ENCODE results near the gene CTNNBL1. TPM values are rescaled to one million over a fixed set of nuclear protein-coding genes. Genes with fewer than 3 reads are reported as not detected.

The CTNNBL1 gene
- total and polyA plus RNA-seq, 2 experiments from 2014 or later: 36.3 to 68.7 TPM

DNA sequence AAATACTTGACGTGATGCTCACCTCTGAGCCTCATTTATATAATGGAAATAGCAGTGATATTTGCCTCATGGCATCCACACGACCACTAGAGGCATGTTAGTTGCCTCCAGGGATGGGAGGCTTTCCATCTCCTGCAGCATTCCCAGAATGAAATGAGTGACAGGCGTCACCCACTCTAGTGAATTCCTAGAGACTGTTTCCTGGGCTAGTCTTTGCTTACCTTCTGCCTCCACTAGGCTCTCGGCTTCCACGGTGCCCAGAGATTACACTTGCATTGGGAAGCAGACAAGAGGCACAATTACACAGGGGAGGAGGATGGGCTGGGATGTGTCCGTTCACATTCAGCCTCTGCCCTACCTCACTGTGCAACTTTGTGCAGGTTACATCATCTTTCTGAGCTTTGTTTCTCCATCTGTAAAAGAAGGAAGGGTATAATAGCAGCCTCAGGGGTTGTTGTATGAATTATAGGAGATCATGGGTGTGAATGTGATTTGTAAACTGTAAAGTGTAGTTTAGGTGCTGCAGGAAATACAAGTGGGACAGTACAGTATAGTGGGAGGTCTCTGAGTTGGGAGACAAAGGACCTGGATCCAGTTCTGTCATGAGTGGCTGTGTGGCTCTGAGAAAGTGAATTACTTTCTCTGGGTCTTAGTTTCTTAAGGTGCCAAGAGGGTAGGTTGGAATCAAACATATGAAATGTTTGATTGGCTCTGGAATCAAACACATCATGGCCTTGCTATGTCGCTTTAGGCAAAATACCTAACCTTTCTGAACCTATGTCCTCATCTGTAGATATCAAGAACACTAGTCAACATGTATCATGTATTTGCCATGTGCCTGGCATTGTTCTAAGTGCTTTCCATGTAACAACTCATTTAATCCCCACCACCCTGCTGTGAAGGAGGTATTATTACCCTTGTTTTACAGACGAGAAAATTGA lies 205.5 kb downstream of the CTNNBL1 start:
- peaks cover 21% of the 10 kb centered on the region for H3K4me1 Mint-ChIP-seq
- H3K79me2 ChIP-seq (replicated peaks; ENCODE audit: insufficient read depth): no peaks in the 10 kb centered on the region
- TF ChIP-seq, protein P1, sequence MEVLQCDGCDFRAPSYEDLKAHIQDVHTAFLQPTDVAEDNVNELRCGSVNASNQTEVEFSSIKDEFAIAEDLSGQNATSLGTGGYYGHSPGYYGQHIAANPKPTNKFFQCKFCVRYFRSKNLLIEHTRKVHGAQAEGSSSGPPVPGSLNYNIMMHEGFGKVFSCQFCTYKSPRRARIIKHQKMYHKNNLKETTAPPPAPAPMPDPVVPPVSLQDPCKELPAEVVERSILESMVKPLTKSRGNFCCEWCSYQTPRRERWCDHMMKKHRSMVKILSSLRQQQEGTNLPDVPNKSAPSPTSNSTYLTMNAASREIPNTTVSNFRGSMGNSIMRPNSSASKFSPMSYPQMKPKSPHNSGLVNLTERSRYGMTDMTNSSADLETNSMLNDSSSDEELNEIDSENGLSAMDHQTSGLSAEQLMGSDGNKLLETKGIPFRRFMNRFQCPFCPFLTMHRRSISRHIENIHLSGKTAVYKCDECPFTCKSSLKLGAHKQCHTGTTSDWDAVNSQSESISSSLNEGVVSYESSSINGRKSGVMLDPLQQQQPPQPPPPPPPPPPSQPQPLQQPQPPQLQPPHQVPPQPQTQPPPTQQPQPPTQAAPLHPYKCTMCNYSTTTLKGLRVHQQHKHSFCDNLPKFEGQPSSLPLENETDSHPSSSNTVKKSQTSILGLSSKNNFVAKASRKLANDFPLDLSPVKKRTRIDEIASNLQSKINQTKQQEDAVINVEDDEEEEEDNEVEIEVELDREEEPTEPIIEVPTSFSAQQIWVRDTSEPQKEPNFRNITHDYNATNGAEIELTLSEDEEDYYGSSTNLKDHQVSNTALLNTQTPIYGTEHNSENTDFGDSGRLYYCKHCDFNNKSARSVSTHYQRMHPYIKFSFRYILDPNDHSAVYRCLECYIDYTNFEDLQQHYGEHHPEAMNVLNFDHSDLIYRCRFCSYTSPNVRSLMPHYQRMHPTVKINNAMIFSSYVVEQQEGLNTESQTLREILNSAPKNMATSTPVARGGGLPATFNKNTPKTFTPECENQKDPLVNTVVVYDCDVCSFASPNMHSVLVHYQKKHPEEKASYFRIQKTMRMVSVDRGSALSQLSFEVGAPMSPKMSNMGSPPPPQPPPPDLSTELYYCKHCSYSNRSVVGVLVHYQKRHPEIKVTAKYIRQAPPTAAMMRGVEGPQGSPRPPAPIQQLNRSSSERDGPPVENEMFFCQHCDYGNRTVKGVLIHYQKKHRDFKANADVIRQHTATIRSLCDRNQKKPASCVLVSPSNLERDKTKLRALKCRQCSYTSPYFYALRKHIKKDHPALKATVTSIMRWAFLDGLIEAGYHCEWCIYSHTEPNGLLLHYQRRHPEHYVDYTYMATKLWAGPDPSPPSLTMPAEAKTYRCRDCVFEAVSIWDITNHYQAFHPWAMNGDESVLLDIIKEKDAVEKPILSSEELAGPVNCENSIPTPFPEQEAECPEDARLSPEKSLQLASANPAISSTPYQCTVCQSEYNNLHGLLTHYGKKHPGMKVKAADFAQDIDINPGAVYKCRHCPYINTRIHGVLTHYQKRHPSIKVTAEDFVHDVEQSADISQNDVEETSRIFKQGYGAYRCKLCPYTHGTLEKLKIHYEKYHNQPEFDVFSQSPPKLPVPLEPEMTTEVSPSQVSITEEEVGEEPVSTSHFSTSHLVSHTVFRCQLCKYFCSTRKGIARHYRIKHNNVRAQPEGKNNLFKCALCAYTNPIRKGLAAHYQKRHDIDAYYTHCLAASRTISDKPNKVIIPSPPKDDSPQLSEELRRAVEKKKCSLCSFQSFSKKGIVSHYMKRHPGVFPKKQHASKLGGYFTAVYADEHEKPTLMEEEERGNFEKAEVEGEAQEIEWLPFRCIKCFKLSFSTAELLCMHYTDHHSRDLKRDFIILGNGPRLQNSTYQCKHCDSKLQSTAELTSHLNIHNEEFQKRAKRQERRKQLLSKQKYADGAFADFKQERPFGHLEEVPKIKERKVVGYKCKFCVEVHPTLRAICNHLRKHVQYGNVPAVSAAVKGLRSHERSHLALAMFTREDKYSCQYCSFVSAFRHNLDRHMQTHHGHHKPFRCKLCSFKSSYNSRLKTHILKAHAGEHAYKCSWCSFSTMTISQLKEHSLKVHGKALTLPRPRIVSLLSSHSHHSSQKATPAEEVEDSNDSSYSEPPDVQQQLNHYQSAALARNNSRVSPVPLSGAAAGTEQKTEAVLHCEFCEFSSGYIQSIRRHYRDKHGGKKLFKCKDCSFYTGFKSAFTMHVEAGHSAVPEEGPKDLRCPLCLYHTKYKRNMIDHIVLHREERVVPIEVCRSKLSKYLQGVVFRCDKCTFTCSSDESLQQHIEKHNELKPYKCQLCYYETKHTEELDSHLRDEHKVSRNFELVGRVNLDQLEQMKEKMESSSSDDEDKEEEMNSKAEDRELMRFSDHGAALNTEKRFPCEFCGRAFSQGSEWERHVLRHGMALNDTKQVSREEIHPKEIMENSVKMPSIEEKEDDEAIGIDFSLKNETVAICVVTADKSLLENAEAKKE (CRISPR knock-in tag; IDR thresholded peaks at IDR 0.05): no peak
- TF ChIP-seq, protein P2, sequence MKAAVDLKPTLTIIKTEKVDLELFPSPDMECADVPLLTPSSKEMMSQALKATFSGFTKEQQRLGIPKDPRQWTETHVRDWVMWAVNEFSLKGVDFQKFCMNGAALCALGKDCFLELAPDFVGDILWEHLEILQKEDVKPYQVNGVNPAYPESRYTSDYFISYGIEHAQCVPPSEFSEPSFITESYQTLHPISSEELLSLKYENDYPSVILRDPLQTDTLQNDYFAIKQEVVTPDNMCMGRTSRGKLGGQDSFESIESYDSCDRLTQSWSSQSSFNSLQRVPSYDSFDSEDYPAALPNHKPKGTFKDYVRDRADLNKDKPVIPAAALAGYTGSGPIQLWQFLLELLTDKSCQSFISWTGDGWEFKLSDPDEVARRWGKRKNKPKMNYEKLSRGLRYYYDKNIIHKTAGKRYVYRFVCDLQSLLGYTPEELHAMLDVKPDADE (IDR thresholded peaks at IDR 0.05): no peak
- no peak for TF ChIP-seq EZH2phosphoT487 (IDR thresholded peaks at IDR 0.05; ENCODE audit: unreplicated experiment)
- TF ChIP-seq, protein P3, sequence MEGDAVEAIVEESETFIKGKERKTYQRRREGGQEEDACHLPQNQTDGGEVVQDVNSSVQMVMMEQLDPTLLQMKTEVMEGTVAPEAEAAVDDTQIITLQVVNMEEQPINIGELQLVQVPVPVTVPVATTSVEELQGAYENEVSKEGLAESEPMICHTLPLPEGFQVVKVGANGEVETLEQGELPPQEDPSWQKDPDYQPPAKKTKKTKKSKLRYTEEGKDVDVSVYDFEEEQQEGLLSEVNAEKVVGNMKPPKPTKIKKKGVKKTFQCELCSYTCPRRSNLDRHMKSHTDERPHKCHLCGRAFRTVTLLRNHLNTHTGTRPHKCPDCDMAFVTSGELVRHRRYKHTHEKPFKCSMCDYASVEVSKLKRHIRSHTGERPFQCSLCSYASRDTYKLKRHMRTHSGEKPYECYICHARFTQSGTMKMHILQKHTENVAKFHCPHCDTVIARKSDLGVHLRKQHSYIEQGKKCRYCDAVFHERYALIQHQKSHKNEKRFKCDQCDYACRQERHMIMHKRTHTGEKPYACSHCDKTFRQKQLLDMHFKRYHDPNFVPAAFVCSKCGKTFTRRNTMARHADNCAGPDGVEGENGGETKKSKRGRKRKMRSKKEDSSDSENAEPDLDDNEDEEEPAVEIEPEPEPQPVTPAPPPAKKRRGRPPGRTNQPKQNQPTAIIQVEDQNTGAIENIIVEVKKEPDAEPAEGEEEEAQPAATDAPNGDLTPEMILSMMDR (conservative IDR thresholded peaks at IDR 0.05; ENCODE audit: low read depth in 2 of 2): no peak
- TF ChIP-seq POLR2AphosphoS5 (IDR thresholded peaks at IDR 0.05; ENCODE audit: low read depth): no peak
- no peak for TF ChIP-seq EZH2 (IDR thresholded peaks at IDR 0.05; ENCODE audit: low read depth, unreplicated experiment)
- no peak for TF ChIP-seq JUNB (IDR thresholded peaks at IDR 0.05; ENCODE audit: unreplicated experiment)
- TF ChIP-seq, protein P4, sequence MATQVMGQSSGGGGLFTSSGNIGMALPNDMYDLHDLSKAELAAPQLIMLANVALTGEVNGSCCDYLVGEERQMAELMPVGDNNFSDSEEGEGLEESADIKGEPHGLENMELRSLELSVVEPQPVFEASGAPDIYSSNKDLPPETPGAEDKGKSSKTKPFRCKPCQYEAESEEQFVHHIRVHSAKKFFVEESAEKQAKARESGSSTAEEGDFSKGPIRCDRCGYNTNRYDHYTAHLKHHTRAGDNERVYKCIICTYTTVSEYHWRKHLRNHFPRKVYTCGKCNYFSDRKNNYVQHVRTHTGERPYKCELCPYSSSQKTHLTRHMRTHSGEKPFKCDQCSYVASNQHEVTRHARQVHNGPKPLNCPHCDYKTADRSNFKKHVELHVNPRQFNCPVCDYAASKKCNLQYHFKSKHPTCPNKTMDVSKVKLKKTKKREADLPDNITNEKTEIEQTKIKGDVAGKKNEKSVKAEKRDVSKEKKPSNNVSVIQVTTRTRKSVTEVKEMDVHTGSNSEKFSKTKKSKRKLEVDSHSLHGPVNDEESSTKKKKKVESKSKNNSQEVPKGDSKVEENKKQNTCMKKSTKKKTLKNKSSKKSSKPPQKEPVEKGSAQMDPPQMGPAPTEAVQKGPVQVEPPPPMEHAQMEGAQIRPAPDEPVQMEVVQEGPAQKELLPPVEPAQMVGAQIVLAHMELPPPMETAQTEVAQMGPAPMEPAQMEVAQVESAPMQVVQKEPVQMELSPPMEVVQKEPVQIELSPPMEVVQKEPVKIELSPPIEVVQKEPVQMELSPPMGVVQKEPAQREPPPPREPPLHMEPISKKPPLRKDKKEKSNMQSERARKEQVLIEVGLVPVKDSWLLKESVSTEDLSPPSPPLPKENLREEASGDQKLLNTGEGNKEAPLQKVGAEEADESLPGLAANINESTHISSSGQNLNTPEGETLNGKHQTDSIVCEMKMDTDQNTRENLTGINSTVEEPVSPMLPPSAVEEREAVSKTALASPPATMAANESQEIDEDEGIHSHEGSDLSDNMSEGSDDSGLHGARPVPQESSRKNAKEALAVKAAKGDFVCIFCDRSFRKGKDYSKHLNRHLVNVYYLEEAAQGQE (IDR thresholded peaks at IDR 0.05; ENCODE audit: unreplicated experiment): no peak
- no peak for TF ChIP-seq ZNF114 (CRISPR knock-in tag; IDR thresholded peaks at IDR 0.05)
- no peak for TF ChIP-seq NANOG (IDR thresholded peaks at IDR 0.05; ENCODE audit: borderline replicate concordance)
- TF ChIP-seq ZNF331 (CRISPR knock-in tag; IDR thresholded peaks at IDR 0.05; ENCODE audit: low read depth): no peak
- TF ChIP-seq CREB1 (CRISPR knock-in tag; IDR thresholded peaks at IDR 0.05; ENCODE audit: low read depth): no peak
- H3K27ac ChIP-seq (ENCODE audit: low read depth): no peak overlapping the region
- H3K9me3 Mint-ChIP-seq: no peaks in the 10 kb centered on the region; the same call in 2 of the 3 replicates
- peaks cover 19% of the 10 kb centered on the region for H3K27me3 Mint-ChIP-seq (ENCODE audit: insufficient read depth, low read depth, poor library complexity)
- ATAC-seq: no peak
- H3K4me1 ChIP-seq (ENCODE audit: insufficient read depth): no peaks in the 10 kb centered on the region
- no peaks in the 10 kb centered on the region for H3F3A ChIP-seq (replicated peaks; ENCODE audit: low read depth)
- H3K27ac Mint-ChIP-seq: no peak overlapping the region
- no peak overlapping the region for H3K4me2 ChIP-seq
- H3K4me3 Mint-ChIP-seq: no peak overlapping the region
- peaks cover 14% of the 10 kb centered on the region for H3K27me3 ChIP-seq (ENCODE audit: insufficient read depth)
- DNase-seq (ENCODE audit: low spot score): no peak
- no peaks in the 10 kb centered on the region for H3K9me2 ChIP-seq (ENCODE audit: insufficient read depth)
- H3K36me3 ChIP-seq (ENCODE audit: insufficient read depth): no peaks in the 10 kb centered on the region
- H4K20me1 ChIP-seq (replicated peaks; ENCODE audit: insufficient read depth): no peaks in the 10 kb centered on the region; the same call in 1 of the 2 replicates
- no peaks in the 10 kb centered on the region for H3K36me3 Mint-ChIP-seq (ENCODE audit: low read depth)
- H3K4me3 ChIP-seq: no peak overlapping the region
- H2AFZ ChIP-seq: no peak overlapping the region

Data from GM23338 (cell line).